GM12891 (cell line): Measurements from ENCODE around the gene MYOC.
"Not testable (repeated sequence)": the region's sequence is repeated elsewhere in the genome, so short reads cannot be mapped to it uniquely, and the experiment has no call there.

Experiments used
- DNase-seq: peaks from one replicate; pipeline ENCODE4 v3.0.0; 2011; ENCODE audit warnings: low spot score; ENCODE audit not compliant: insufficient read length
- FAIRE-seq: peaks from 2 replicates; lab custom pipeline; 2011; peaks lifted over from hg19 to GRCh38; lab: Jason Lieb, UNC
- PAX5 ChIP-seq: IDR thresholded peaks from 2 replicates; pipeline ENCODE4 v1.6.1; 2011; ENCODE audit warnings: low read length, moderate library complexity, mild to moderate bottlenecking; ENCODE audit not compliant: insufficient read depth, severe bottlenecking
- POLR2A ChIP-seq: IDR thresholded peaks from 2 replicates; pipeline ENCODE4 v1.6.1; 2011; ENCODE audit warnings: low read depth, low read length, control low read depth
- POLR2AphosphoS5 ChIP-seq: IDR thresholded peaks from 2 replicates; pipeline ENCODE4 v1.6.1; 2011; ENCODE audit warnings: low read depth, low read length, control low read depth
- POU2F2 ChIP-seq: IDR thresholded peaks from 2 replicates; pipeline ENCODE4 v1.6.1; 2011; ENCODE audit warnings: low read depth, mild to moderate bottlenecking, control low read depth, low read length, moderate library complexity
- SPI1 ChIP-seq: IDR thresholded peaks from 2 replicates; pipeline ENCODE4 v1.6.1; 2011; ENCODE audit warnings: low read depth, low read length, control low read depth
- TAF1 ChIP-seq: IDR thresholded peaks from 2 replicates; pipeline ENCODE4 v1.6.1; 2011; ENCODE audit warnings: low read depth, low read length, control low read depth

The MYOC gene

GRCh38 chr1:171668372-171668771 is 15.9 kb upstream of the MYOC start:
- TF ChIP-seq POLR2AphosphoS5, result no peak
- no peak for TF ChIP-seq SPI1
- no peak for TF ChIP-seq POU2F2
- no peak for TF ChIP-seq POLR2A
- TF ChIP-seq TAF1, result no peak
- no peak for TF ChIP-seq PAX5
- no peak for DNase-seq
- FAIRE-seq, result no peak

GRCh38 chr1:171666114-171666769 is 13.8 kb upstream of the MYOC start:
- no peak for FAIRE-seq
- DNase-seq, result no peak
- TF ChIP-seq PAX5 (no peak), POU2F2 (no peak), TAF1 (no peak), POLR2AphosphoS5 (no peak), SPI1 (no peak), POLR2A (no peak)

- FAIRE-seq (no peak), DNase-seq (no peak)
- no peak for TF ChIP-seq SPI1
- no peak for TF ChIP-seq TAF1
- TF ChIP-seq POLR2A, result no peak
- TF ChIP-seq POLR2AphosphoS5, result no peak
- no peak for TF ChIP-seq POU2F2
- TF ChIP-seq PAX5, result no peak
Observed at GRCh38 chr1:171664976-171665375, 12.5 kb upstream of the MYOC start.

- DNase-seq (no peak), FAIRE-seq (no peak)
- TF ChIP-seq POLR2A (no peak), PAX5 (no peak), POU2F2 (no peak), TAF1 (no peak), SPI1 (no peak), POLR2AphosphoS5 (no peak)
Observed at GRCh38 chr1:171663854-171664575, 11.5 kb upstream of the MYOC start.

- FAIRE-seq (no peak), DNase-seq (no peak)
- no peak for TF ChIP-seq POU2F2
- no peak for TF ChIP-seq POLR2A
- TF ChIP-seq POLR2AphosphoS5, result no peak
- no peak for TF ChIP-seq PAX5
Observed at GRCh38 chr1:171663036-171663853, 10.8 kb upstream of the MYOC start.

- DNase-seq (no peak), FAIRE-seq (no peak)
- TF ChIP-seq POU2F2 (no peak), SPI1 (no peak), PAX5 (no peak), POLR2A (no peak), POLR2AphosphoS5 (no peak), TAF1 (no peak)
Observed at GRCh38 chr1:171661076-171661650, 8.7 kb upstream of the MYOC start.

- not testable (repeated sequence) for DNase-seq, FAIRE-seq
Observed at GRCh38 chr1:171656206-171656605, 3.7 kb upstream of the MYOC start.

GRCh38 chr1:171655746-171656116 is 3.2 kb upstream of the MYOC start:
- no peak for DNase-seq
- no peak for FAIRE-seq
- TF ChIP-seq POLR2AphosphoS5 (no peak), POU2F2 (no peak), SPI1 (no peak), POLR2A (no peak), TAF1 (no peak)
